ENCODE data around the gene TRERF1. TPM values are rescaled to one million over a fixed set of nuclear protein-coding genes. Genes with fewer than 3 reads are reported as not detected.

The TRERF1 gene
- total and polyA plus RNA-seq, 2 experiments from 2014 or later: 11.2 to 20.6 TPM

DNA sequence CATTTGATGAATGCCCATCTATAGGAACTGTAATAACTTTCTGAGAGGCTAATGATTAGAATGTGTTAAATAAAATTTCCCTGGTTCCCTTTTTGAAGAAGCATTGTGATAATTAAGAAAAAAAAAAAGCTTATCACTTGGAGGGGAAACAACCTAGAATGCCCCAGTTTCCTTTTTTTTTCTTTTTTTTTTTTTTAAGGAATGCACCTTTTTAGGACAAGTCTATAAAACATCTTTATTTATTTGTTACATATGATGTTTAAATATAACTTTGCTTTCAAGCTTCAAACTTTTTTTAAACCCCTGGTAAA, 226.7 kb downstream of the TRERF1 start:
- H3K4me2 ChIP-seq: no peak overlapping the region
- H3K27me3 ChIP-seq (ENCODE audit: insufficient read depth): no peaks in the 10 kb centered on the region
- DNase-seq (ENCODE audit: low spot score) (no peak), ATAC-seq (no peak)
- H3K4me1 ChIP-seq (ENCODE audit: insufficient read depth): no peaks in the 10 kb centered on the region
- H3K4me3 ChIP-seq: no peak overlapping the region
- peak overlapping the region; percentile 21; the same call in 1 of the 2 replicates for H3K27ac ChIP-seq (ENCODE audit: low read depth)
- no peaks in the 10 kb centered on the region for H3K36me3 ChIP-seq (ENCODE audit: insufficient read depth)
- H4K20me1 ChIP-seq (replicated peaks; ENCODE audit: insufficient read depth): no peaks in the 10 kb centered on the region
- Mint-ChIP-seq H3K9me3 (no peaks in the 10 kb centered on the region), H3K36me3 (ENCODE audit: low read depth) (peaks cover 24% of the 10 kb centered on the region), H3K4me3 (no peak overlapping the region), H3K27me3 (ENCODE audit: insufficient read depth, low read depth, poor library complexity) (no peaks in the 10 kb centered on the region), H3K27ac (peak overlapping the region; percentile 89), H3K4me1 (peaks cover 9% of the 10 kb centered on the region; the same call in 2 of the 3 replicates)
- TF ChIP-seq, protein P1, sequence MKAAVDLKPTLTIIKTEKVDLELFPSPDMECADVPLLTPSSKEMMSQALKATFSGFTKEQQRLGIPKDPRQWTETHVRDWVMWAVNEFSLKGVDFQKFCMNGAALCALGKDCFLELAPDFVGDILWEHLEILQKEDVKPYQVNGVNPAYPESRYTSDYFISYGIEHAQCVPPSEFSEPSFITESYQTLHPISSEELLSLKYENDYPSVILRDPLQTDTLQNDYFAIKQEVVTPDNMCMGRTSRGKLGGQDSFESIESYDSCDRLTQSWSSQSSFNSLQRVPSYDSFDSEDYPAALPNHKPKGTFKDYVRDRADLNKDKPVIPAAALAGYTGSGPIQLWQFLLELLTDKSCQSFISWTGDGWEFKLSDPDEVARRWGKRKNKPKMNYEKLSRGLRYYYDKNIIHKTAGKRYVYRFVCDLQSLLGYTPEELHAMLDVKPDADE (IDR thresholded peaks at IDR 0.05): no peak
- TF ChIP-seq ZNF114 (CRISPR knock-in tag; IDR thresholded peaks at IDR 0.05) (no peak), EZH2phosphoT487 (IDR thresholded peaks at IDR 0.05; ENCODE audit: unreplicated experiment) (no peak), EZH2 (IDR thresholded peaks at IDR 0.05; ENCODE audit: low read depth, unreplicated experiment) (no peak), NANOG (IDR thresholded peaks at IDR 0.05; ENCODE audit: borderline replicate concordance) (no peak), ZNF331 (CRISPR knock-in tag; IDR thresholded peaks at IDR 0.05; ENCODE audit: low read depth) (no peak), JUNB (IDR thresholded peaks at IDR 0.05; ENCODE audit: unreplicated experiment) (no peak), POLR2AphosphoS5 (IDR thresholded peaks at IDR 0.05; ENCODE audit: low read depth) (no peak), STAT1 (IDR thresholded peaks at IDR 0.05; ENCODE audit: unreplicated experiment) (no peak), CREB1 (CRISPR knock-in tag; IDR thresholded peaks at IDR 0.05; ENCODE audit: low read depth) (no peak)
- TF ChIP-seq, protein P2, sequence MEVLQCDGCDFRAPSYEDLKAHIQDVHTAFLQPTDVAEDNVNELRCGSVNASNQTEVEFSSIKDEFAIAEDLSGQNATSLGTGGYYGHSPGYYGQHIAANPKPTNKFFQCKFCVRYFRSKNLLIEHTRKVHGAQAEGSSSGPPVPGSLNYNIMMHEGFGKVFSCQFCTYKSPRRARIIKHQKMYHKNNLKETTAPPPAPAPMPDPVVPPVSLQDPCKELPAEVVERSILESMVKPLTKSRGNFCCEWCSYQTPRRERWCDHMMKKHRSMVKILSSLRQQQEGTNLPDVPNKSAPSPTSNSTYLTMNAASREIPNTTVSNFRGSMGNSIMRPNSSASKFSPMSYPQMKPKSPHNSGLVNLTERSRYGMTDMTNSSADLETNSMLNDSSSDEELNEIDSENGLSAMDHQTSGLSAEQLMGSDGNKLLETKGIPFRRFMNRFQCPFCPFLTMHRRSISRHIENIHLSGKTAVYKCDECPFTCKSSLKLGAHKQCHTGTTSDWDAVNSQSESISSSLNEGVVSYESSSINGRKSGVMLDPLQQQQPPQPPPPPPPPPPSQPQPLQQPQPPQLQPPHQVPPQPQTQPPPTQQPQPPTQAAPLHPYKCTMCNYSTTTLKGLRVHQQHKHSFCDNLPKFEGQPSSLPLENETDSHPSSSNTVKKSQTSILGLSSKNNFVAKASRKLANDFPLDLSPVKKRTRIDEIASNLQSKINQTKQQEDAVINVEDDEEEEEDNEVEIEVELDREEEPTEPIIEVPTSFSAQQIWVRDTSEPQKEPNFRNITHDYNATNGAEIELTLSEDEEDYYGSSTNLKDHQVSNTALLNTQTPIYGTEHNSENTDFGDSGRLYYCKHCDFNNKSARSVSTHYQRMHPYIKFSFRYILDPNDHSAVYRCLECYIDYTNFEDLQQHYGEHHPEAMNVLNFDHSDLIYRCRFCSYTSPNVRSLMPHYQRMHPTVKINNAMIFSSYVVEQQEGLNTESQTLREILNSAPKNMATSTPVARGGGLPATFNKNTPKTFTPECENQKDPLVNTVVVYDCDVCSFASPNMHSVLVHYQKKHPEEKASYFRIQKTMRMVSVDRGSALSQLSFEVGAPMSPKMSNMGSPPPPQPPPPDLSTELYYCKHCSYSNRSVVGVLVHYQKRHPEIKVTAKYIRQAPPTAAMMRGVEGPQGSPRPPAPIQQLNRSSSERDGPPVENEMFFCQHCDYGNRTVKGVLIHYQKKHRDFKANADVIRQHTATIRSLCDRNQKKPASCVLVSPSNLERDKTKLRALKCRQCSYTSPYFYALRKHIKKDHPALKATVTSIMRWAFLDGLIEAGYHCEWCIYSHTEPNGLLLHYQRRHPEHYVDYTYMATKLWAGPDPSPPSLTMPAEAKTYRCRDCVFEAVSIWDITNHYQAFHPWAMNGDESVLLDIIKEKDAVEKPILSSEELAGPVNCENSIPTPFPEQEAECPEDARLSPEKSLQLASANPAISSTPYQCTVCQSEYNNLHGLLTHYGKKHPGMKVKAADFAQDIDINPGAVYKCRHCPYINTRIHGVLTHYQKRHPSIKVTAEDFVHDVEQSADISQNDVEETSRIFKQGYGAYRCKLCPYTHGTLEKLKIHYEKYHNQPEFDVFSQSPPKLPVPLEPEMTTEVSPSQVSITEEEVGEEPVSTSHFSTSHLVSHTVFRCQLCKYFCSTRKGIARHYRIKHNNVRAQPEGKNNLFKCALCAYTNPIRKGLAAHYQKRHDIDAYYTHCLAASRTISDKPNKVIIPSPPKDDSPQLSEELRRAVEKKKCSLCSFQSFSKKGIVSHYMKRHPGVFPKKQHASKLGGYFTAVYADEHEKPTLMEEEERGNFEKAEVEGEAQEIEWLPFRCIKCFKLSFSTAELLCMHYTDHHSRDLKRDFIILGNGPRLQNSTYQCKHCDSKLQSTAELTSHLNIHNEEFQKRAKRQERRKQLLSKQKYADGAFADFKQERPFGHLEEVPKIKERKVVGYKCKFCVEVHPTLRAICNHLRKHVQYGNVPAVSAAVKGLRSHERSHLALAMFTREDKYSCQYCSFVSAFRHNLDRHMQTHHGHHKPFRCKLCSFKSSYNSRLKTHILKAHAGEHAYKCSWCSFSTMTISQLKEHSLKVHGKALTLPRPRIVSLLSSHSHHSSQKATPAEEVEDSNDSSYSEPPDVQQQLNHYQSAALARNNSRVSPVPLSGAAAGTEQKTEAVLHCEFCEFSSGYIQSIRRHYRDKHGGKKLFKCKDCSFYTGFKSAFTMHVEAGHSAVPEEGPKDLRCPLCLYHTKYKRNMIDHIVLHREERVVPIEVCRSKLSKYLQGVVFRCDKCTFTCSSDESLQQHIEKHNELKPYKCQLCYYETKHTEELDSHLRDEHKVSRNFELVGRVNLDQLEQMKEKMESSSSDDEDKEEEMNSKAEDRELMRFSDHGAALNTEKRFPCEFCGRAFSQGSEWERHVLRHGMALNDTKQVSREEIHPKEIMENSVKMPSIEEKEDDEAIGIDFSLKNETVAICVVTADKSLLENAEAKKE (CRISPR knock-in tag; IDR thresholded peaks at IDR 0.05): no peak
- TF ChIP-seq, protein P3, sequence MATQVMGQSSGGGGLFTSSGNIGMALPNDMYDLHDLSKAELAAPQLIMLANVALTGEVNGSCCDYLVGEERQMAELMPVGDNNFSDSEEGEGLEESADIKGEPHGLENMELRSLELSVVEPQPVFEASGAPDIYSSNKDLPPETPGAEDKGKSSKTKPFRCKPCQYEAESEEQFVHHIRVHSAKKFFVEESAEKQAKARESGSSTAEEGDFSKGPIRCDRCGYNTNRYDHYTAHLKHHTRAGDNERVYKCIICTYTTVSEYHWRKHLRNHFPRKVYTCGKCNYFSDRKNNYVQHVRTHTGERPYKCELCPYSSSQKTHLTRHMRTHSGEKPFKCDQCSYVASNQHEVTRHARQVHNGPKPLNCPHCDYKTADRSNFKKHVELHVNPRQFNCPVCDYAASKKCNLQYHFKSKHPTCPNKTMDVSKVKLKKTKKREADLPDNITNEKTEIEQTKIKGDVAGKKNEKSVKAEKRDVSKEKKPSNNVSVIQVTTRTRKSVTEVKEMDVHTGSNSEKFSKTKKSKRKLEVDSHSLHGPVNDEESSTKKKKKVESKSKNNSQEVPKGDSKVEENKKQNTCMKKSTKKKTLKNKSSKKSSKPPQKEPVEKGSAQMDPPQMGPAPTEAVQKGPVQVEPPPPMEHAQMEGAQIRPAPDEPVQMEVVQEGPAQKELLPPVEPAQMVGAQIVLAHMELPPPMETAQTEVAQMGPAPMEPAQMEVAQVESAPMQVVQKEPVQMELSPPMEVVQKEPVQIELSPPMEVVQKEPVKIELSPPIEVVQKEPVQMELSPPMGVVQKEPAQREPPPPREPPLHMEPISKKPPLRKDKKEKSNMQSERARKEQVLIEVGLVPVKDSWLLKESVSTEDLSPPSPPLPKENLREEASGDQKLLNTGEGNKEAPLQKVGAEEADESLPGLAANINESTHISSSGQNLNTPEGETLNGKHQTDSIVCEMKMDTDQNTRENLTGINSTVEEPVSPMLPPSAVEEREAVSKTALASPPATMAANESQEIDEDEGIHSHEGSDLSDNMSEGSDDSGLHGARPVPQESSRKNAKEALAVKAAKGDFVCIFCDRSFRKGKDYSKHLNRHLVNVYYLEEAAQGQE (IDR thresholded peaks at IDR 0.05; ENCODE audit: unreplicated experiment): no peak
- TF ChIP-seq, protein P4, sequence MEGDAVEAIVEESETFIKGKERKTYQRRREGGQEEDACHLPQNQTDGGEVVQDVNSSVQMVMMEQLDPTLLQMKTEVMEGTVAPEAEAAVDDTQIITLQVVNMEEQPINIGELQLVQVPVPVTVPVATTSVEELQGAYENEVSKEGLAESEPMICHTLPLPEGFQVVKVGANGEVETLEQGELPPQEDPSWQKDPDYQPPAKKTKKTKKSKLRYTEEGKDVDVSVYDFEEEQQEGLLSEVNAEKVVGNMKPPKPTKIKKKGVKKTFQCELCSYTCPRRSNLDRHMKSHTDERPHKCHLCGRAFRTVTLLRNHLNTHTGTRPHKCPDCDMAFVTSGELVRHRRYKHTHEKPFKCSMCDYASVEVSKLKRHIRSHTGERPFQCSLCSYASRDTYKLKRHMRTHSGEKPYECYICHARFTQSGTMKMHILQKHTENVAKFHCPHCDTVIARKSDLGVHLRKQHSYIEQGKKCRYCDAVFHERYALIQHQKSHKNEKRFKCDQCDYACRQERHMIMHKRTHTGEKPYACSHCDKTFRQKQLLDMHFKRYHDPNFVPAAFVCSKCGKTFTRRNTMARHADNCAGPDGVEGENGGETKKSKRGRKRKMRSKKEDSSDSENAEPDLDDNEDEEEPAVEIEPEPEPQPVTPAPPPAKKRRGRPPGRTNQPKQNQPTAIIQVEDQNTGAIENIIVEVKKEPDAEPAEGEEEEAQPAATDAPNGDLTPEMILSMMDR (conservative IDR thresholded peaks at IDR 0.05; ENCODE audit: low read depth in 2 of 2): no peak
- peaks cover 10% of the 10 kb centered on the region; the same call in 1 of the 2 replicates for H3F3A ChIP-seq (replicated peaks; ENCODE audit: low read depth)
- H3K9me2 ChIP-seq (ENCODE audit: insufficient read depth): no peaks in the 10 kb centered on the region
- no peak overlapping the region for H2AFZ ChIP-seq
- no peaks in the 10 kb centered on the region for H3K79me2 ChIP-seq (replicated peaks; ENCODE audit: insufficient read depth)

Data from GM23338 (cell line).